HG02642 (cell line): ENCODE results near the gene CACNA2D1.
"Not testable (repeated sequence)": the region's sequence is repeated elsewhere in the genome, so short reads cannot be mapped to it uniquely, and the experiment has no call there.

Source experiments
- ATAC-seq: cut with Tn5 transposase; IDR thresholded peaks from one replicate; pipeline ENCODE4 v1.9.1; 2021; ENCODE audit warnings: mild to moderate bottlenecking; ENCODE audit not compliant: unreplicated experiment, poor library complexity

The CACNA2D1 gene

GRCh38 chr7:82021036-82021435 is 422.5 kb downstream of the CACNA2D1 start:
- no peak for ATAC-seq

- no peak for ATAC-seq
Measured at GRCh38 chr7:82019551-82020475, 423.8 kb downstream of the CACNA2D1 start.

- ATAC-seq = no peak
Measured at GRCh38 chr7:82018226-82018625, 425.4 kb downstream of the CACNA2D1 start.

GRCh38 chr7:82017334-82017943 is 426.1 kb downstream of the CACNA2D1 start:
- no peak for ATAC-seq

- ATAC-seq = no peak
Measured at GRCh38 chr7:82015751-82016150, 427.8 kb downstream of the CACNA2D1 start.

GRCh38 chr7:82014574-82014973 is 429.0 kb downstream of the CACNA2D1 start:
- not testable (repeated sequence) for ATAC-seq

- no peak for ATAC-seq
Measured at GRCh38 chr7:82012453-82012852, 431.1 kb downstream of the CACNA2D1 start.

- no peak for ATAC-seq
Measured at GRCh38 chr7:82010416-82010815, 433.2 kb downstream of the CACNA2D1 start.

GRCh38 chr7:82007315-82007714 is 436.3 kb downstream of the CACNA2D1 start:
- no peak for ATAC-seq

- ATAC-seq = no peak
Measured at GRCh38 chr7:82005056-82005455, 438.5 kb downstream of the CACNA2D1 start.

- ATAC-seq = no peak
Measured at GRCh38 chr7:81993186-81993585, 450.4 kb downstream of the CACNA2D1 start.

- ATAC-seq = no peak
Measured at GRCh38 chr7:81990395-81990794, 453.2 kb downstream of the CACNA2D1 start.

- no peak for ATAC-seq
Measured at GRCh38 chr7:81986723-81987470, 456.7 kb downstream of the CACNA2D1 start.

GRCh38 chr7:81983406-81983805 is 460.2 kb downstream of the CACNA2D1 start:
- no peak for ATAC-seq

- ATAC-seq = no peak
Measured at GRCh38 chr7:81973117-81973516, 470.5 kb downstream of the CACNA2D1 start.

GRCh38 chr7:81960026-81960425 is 483.6 kb downstream of the CACNA2D1 start:
- no peak for ATAC-seq

- ATAC-seq = no peak
Measured at GRCh38 chr7:81957517-81957916, 486.1 kb downstream of the CACNA2D1 start.

GRCh38 chr7:81956520-81956919 is 487.1 kb downstream of the CACNA2D1 start:
- ATAC-seq = no peak

GRCh38 chr7:81949306-81949705 is 494.3 kb downstream of the CACNA2D1 start:
- no peak for ATAC-seq

GRCh38 chr7:81944058-81944457 is 499.5 kb downstream of the CACNA2D1 start:
- ATAC-seq = no peak

- ATAC-seq = no peak
Measured at GRCh38 chr7:81937091-81937490, 506.5 kb downstream of the CACNA2D1 start.
